Peyer's patch (tissue), 4 donors: ENCODE results near the gene S100A4.

Experiments used
- POLR2A ChIP-seq, 2 donors: fragments of 450-650 bp; IDR thresholded peaks; one replicate each; pipeline ENCODE4 v1.5.1; 2017; ENCODE audit warnings: antibody characterized with exemption in 2 of 2, mild to moderate bottlenecking in 2 of 2, moderate library complexity in 2 of 2
- TF ChIP-seq, protein P1 (sequence below), 6 experiments: fragments of 450-650 bp in 4 of 6; fragments of 200-600 bp in 2 of 6; sonication (generic) in 1 of 6; IDR thresholded peaks; one replicate each; pipeline ENCODE4 v1.5.1; 2017 to 2019; ENCODE audit warnings: antibody characterized with exemption in 6 of 6, mild to moderate bottlenecking in 3 of 6, moderate library complexity in 1 of 6

DNA sequence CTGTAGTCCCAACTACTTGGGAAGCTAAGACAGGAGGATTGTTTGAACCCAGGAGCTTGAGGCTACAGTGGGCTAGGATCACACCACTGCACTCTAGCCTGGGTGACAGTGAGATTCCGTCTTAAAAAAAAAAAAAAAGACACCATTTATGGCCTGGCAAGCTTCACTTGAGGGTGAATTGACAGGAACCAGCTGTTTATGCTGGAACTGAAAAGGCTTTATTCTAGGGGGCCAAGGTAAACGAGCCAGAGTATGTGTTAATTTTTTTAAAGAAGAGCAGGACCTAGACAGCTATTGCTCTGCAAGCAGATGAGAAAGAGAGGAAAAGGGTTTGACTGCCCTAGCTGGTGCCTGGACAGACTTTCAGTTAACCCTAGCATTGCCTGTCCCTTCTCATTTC is 46.9 kb downstream of the S100A4 start:
- TF ChIP-seq, protein P1, sequence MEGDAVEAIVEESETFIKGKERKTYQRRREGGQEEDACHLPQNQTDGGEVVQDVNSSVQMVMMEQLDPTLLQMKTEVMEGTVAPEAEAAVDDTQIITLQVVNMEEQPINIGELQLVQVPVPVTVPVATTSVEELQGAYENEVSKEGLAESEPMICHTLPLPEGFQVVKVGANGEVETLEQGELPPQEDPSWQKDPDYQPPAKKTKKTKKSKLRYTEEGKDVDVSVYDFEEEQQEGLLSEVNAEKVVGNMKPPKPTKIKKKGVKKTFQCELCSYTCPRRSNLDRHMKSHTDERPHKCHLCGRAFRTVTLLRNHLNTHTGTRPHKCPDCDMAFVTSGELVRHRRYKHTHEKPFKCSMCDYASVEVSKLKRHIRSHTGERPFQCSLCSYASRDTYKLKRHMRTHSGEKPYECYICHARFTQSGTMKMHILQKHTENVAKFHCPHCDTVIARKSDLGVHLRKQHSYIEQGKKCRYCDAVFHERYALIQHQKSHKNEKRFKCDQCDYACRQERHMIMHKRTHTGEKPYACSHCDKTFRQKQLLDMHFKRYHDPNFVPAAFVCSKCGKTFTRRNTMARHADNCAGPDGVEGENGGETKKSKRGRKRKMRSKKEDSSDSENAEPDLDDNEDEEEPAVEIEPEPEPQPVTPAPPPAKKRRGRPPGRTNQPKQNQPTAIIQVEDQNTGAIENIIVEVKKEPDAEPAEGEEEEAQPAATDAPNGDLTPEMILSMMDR (IDR thresholded peaks at IDR 0.05): no peak
- no peak for TF ChIP-seq POLR2A (IDR thresholded peaks at IDR 0.05)
